ENCODE data around the gene DGKD.

- no peak for TF ChIP-seq CTCF (conservative IDR thresholded peaks at IDR 0.05; ENCODE audit: low read length)
- TF ChIP-seq EZH2phosphoT487 (IDR thresholded peaks at IDR 0.05; ENCODE audit: borderline replicate concordance) = no peak
Measured at GRCh38 chr2:233352141-233352842, 2.0 kb upstream of the DGKD start.

All from Loucy (cell line).